GM19023 (cell line): ENCODE data around the gene SRP14.
A peak's percentile ranks its signal among the peaks of the same experiment; 100 is the strongest.
"Not testable (repeated sequence)": the region's sequence is repeated elsewhere in the genome, so short reads cannot be mapped to it uniquely, and the experiment has no call there.

Experiments
- ATAC-seq: cut with Tn5 transposase; IDR thresholded peaks from one replicate; pipeline ENCODE4 v1.9.1; 2021; ENCODE audit warnings: mild to moderate bottlenecking, moderate library complexity; ENCODE audit not compliant: unreplicated experiment

Gene SRP14

GRCh38 chr15:40038638-40039543 is at the start of gene SRP14:
SRP14 (minus strand) TSS chr15:40039181; CDS start chr15:40039116, 65 bp downstream.
- ATAC-seq, result peak; percentile 96

GRCh38 chr15:40087991-40088928 is 49.3 kb upstream of the SRP14 start:
- no peak for ATAC-seq

GRCh38 chr15:40087068-40087810 is 48.3 kb upstream of the SRP14 start:
- ATAC-seq, result no peak

- no peak for ATAC-seq
Measured at GRCh38 chr15:40085266-40085665, 46.3 kb upstream of the SRP14 start.

- ATAC-seq, result no peak
Measured at GRCh38 chr15:40084650-40085049, 45.7 kb upstream of the SRP14 start.

- no peak for ATAC-seq
Measured at GRCh38 chr15:40082195-40082883, 43.4 kb upstream of the SRP14 start.

GRCh38 chr15:40081691-40082194 is 42.8 kb upstream of the SRP14 start:
- no peak for ATAC-seq

- ATAC-seq, result no peak
Measured at GRCh38 chr15:40080847-40081246, 41.9 kb upstream of the SRP14 start.

- ATAC-seq, result no peak
Measured at GRCh38 chr15:40080104-40080503, 41.1 kb upstream of the SRP14 start.

- ATAC-seq, result no peak
Measured at GRCh38 chr15:40079456-40079855, 40.5 kb upstream of the SRP14 start.

GRCh38 chr15:40075298-40076044 is 36.5 kb upstream of the SRP14 start:
- ATAC-seq, result no peak

GRCh38 chr15:40074656-40075055 is 35.7 kb upstream of the SRP14 start:
- not testable (repeated sequence) for ATAC-seq

- ATAC-seq, result not testable (repeated sequence)
Measured at GRCh38 chr15:40073716-40074490, 34.9 kb upstream of the SRP14 start.

- no peak for ATAC-seq
Measured at GRCh38 chr15:40072216-40072990, 33.4 kb upstream of the SRP14 start.

- ATAC-seq, result no peak
Measured at GRCh38 chr15:40070608-40071218, 31.7 kb upstream of the SRP14 start.

- no peak for ATAC-seq
Measured at GRCh38 chr15:40070166-40070557, 31.2 kb upstream of the SRP14 start.
